SKM-1 treated with dmso at 0.1 percent for 144 hours (cell line): ENCODE data around the gene VTCN1.
"Not testable (repeated sequence)": the region's sequence is repeated elsewhere in the genome, so short reads cannot be mapped to it uniquely, and the experiment has no call there.

Experiments used
- DNase-seq: peaks from one replicate; lab custom pipeline; 2025; ENCODE audit not compliant: unreplicated experiment; lab: John Stamatoyannopoulos, UW

Gene VTCN1, protein sequence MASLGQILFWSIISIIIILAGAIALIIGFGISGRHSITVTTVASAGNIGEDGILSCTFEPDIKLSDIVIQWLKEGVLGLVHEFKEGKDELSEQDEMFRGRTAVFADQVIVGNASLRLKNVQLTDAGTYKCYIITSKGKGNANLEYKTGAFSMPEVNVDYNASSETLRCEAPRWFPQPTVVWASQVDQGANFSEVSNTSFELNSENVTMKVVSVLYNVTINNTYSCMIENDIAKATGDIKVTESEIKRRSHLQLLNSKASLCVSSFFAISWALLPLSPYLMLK

DNA sequence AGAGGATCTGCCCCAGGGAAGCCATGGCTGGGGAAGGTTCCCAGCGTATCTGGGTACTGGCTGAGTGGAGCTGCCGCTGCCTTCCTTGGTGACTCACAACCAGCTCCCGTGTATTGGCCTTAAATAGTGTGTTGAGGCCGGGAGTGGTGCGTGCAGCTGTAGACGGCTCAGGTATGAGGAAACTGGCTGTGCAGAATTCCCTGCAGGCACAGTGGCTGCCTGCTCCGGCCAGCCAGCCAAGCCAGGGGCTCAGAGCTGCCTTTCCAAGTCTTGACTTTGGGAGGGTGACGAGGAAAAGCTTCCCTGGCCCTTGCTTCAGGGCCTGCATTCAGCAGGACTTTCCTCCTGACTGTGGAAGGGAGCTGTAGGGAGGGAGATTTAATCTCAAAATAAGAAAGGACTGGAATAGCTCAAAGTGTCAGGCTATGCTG lies at the start of gene VTCN1:
Gene VTCN1 (minus strand): TSS at position 97 of the 431 bp plus-strand sequence. CDS start 72 bp downstream, at position 25.
- DNase-seq: no peak

DNA sequence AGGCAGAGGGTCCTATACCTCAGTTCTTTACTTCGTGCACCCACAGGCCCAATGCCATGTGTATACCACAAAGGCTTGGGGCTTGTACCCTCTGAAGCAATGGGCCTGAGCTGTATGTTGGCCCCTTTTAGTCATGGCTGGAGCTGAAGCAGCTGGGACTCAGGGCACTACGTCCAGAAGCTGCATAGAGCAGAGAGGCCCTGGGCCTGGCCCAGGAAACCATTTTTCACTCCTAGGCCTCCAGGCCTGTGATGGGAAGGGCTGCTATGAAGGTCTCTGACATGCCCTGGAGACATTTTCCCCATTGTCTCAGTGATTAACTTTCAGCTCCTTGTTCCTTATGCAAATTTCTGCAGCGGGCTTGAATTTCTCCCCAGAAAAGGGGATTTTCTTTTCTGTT lies 48.1 kb upstream of the VTCN1 start:
- no peak for DNase-seq

DNA sequence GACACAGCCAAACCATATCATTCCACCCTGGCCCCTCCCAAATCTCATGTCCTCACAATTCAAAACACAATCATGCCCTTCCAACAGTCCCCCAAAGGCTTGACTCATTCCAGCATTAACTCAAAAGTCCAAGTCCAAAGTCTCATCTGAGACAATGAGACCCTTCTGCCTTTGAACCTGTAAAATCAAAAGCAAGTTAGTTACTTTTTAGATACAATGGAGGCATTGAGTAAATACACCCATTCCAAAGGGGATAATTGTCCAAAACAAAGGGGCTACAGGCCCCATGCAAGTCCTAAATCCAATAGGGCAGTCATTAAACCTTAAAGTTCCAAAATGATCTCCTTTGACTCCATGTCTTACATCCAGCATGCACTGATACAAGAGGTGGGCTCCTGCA lies 47.3 kb upstream of the VTCN1 start:
- DNase-seq: not testable (repeated sequence)

GRCh38 chr1:117257291-117257690 lies 46.6 kb upstream of the VTCN1 start:
- DNase-seq: no peak

GRCh38 chr1:117250061-117250606 lies 39.4 kb upstream of the VTCN1 start:
- DNase-seq: no peak

GRCh38 chr1:117244971-117245370 lies 34.2 kb upstream of the VTCN1 start:
- no peak for DNase-seq

DNA sequence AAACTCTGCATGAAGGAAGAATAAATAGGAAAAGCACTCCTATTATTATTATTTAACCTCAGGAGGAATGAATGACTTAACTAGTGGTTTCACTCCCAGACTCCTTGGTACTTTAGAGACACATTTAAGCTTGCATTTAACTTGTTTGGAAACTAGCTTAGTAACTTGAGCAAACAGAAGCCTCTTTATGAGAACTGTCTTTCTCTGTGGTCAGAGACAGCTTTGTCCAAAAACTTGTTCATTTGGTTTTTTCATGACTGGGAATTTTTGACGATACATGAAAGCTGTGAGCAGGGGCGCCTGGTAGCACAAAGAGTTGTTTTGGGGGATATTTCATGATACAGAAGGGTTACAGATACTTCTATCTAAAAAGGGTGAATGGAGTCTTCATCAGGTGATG lies 33.6 kb upstream of the VTCN1 start:
- no peak for DNase-seq

DNA sequence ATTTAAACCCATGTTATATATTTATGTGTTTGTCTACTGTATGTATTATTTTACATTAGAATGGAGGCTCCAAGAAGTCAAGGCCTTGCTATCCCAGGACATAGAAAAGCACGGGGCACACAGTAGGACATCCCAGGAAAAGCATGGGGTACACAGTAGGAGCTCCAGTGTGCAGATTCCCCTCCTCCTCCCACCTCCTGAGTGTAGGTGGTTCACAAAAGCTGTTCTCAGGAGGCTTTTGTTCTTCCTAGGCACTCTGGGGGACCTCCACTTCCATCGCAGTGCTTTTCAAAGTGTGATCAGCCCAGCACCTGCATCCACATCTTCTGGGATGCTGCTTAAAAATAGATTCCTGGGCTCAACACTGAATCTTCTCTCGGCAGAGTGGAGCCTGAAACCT lies 30.8 kb upstream of the VTCN1 start:
- DNase-seq: no peak

GRCh38 chr1:117240547-117240946 lies 29.8 kb upstream of the VTCN1 start:
- DNase-seq: no peak

GRCh38 chr1:117239467-117239866 lies 28.7 kb upstream of the VTCN1 start:
- no peak for DNase-seq

DNA sequence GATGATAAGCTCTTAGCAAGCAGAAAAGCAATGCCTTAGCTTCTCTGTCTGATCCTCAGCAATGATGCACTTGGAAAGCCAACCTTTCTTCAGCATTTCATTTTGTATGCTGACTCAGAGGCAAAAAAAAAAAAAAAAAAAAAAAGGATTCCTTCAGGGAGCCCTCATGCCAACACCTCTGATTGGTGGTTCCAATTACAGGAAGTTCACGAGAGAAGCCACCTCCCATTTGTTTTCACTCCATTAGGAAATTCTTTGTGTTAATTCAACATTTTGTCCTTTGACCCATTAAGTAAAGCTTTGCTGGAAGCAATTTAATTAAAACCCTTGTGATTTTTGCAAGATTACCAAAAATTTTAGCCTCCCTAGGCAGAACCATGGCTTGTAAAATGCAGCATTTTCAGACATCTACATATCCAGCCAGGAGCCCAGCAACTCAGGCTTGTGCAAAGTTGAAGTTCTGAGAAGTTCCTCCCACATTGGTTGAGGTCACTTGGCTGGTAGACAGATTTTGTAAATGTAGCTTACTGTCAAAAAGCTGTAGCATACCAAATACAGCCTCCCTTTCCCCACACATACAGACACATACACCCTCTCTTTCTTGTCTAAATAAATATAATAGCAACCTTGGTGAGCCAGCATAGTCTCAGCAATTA lies 27.1 kb upstream of the VTCN1 start:
- no peak for DNase-seq

DNA sequence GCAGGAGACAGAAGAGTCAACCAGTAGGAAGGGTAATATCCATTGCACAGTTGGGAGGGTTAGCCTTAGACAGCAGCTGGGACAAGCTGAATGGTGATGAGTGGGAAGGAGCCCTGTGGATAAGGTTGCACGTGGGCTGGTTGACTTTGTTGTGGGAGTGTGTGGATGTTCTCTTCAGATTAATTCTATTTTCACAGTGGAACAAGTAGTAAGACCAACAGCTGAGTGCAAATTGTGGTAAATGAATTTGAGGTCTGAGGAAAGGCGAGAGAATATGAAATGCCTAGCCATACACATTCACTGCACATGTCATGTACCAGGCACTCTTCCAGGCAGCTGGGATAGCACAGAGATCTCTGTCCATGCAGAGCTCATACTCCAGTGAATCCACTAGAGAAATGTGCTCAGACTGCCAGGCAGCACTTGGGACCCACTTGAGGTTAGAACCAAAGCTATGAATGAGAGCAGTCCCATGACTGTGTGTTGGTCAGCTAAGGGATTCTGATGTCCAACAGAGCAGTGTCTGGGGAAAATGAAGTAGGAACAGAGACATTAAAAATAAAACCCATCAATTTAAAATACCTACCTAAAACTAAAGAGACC lies 25.2 kb upstream of the VTCN1 start:
- no peak for DNase-seq

GRCh38 chr1:117232531-117232930 lies 21.8 kb upstream of the VTCN1 start:
- no peak for DNase-seq

DNA sequence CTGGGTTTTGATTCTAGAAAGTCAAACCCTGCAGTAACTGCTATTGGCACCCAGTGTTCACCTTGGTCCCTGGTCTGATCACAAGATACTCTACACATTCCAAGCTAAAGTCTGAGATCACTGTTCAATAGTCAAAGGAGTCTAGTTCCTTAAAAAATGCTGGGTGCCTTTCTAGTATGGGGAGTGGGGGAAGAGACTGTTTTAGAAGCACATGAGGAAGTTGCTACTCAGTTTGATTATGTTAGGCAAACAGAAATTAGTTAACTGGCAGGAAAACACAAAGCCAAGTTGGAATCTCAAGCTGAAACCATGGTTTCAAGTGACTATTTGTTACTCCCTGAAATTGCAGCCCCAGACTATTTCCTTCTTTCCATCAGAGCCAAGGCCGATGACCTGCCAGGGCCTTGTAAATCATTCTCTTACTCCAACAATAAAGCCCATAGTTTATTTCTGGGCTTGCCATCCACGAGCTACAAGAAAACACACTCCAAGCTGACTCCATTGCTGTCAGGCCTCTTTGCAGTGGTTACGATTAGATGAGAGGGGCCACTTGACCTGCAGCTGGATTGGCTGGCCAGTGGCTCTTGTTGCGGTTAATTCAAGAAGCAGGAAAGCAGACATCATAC lies 21.1 kb upstream of the VTCN1 start:
- DNase-seq: peak; percentile 62

- DNase-seq: no peak
These were observed 20.6 kb upstream of the VTCN1 start for GRCh38 chr1:117231312-117231711.

- DNase-seq: no peak
These were observed 18.5 kb upstream of the VTCN1 start for GRCh38 chr1:117229217-117229616.

GRCh38 chr1:117225931-117226330 lies 15.2 kb upstream of the VTCN1 start:
- no peak for DNase-seq

- DNase-seq: no peak
These were observed 6.0 kb upstream of the VTCN1 start for GRCh38 chr1:117216718-117217117.

DNA sequence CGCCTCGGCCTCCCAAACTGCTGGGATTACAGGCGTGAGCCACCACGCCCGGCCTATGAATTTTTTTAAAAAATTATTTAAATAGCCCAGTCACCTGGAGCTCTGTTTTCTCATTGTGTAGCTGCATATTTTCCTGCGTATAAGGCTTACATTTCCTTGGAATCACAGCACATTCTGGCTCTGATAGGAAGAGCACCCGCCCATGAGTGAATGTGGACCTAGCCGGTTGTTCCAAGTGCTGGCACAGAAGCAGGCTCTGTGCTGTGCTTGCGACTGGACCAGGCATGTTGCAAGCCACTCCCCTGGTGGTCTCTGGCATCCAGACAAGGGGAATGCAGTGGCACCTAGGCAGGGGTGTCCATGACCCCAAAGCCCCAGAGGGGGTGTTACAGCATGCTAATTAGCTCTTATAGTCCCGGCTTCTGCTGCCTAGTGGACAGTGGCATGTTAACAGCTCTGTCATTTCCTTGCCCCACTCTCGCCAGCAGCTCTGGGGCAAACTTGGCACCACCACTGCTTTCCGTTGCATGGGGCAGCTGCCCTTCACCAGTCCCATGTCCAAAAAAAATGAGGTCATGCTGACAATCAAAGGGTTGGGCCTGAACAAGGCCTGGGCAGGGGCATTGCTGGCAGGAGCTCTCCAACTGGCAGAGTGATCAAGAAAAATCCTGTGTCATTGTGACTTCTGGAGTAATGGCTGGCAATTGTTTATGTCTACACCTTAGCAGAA lies 5.2 kb upstream of the VTCN1 start:
- no peak for DNase-seq

- DNase-seq: no peak
These were observed 4.3 kb upstream of the VTCN1 start for GRCh38 chr1:117215019-117215418.

DNA sequence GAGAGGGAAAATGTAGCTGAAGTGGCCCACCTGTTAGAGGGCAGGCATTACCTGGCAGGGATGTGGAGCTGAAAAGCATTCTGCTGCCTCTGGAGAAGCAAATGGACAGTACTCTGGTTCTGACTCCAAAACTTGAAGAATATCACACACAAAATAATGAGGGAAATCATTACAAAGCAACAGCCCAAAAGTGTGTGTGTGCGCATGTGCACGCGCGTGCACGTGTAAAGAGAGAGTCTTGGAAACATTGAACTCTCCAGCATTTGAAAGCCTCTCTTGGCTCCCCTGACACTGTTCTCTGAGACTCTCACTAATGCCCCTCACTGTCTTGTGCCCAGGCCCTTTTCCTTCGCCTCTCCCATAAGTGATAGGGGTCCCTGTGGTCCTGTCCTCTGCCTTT lies 2.3 kb upstream of the VTCN1 start:
- no peak for DNase-seq
